Measurements from ENCODE around the gene SEMA5B.

GRCh38 chr3:122947738-122948137, 79.8 kb downstream of the SEMA5B start:
- TF ChIP-seq CTCF (IDR thresholded peaks at IDR 0.05; ENCODE audit: low read depth, low read length, missing input control) (no peak), MAX (IDR thresholded peaks at IDR 0.05) (no peak), ATF3 (IDR thresholded peaks at IDR 0.05) (no peak), JUND (IDR thresholded peaks at IDR 0.05) (no peak), REST (IDR thresholded peaks at IDR 0.05) (no peak), HNF4A (conservative IDR thresholded peaks at IDR 0.05) (no peak)

Data from liver (tissue), 3 donors.